ENCODE results near the gene ZNF687.

GRCh38 chr1:151294742-151295462 lies 12.8 kb downstream of the ZNF687 start:
- TF ChIP-seq CTCF (conservative IDR thresholded peaks at IDR 0.05 in 1 of 2, IDR thresholded peaks at IDR 0.05 in 1 of 2; ENCODE audit: low read depth in 1 of 2, low read length in 2 of 2): no peak
- TF ChIP-seq EZH2 (IDR thresholded peaks at IDR 0.05; ENCODE audit: low read length, missing control alignments): no peak

All from fibroblast of lung (primary cell).